ENCODE data around the gene RPS27. TPM values are rescaled to one million over a fixed set of nuclear protein-coding genes. Genes with fewer than 3 reads are reported as not detected.

RPS27 gene
- total RNA-seq, 1 experiment from 2014 or later: 2,544 TPM

DNA sequence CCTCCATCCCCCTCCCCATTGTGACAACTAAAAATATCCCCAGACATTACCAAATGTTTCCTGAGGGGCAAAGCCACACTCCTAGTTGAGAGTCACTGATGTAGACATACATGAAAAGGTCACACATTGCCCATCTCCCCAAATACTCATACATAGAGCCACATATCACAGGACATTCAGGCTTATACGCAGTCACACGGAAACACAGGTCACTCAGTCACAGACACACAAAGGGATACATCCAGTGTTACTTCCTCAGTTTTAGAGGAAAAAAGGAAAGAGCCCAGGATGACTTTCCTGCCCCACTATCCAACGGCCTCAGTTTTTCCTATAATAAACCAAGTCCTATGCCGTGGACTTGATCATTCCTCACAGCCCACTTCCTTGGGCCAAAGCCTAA, 29.1 kb upstream of the RPS27 start:
- intact Hi-C loops (cut with micrococcal nuclease): no loop called here
- Histone ChIP-seq H3K79me2 (ENCODE audit: low read length) (peaks cover 63% of the 10 kb centered on the region), H3K4me2 (ENCODE audit: low read length) (peak overlapping the region; percentile 98), H3K36me3 (ENCODE audit: low read depth, low read length) (no peaks in the 10 kb centered on the region; the same call in 1 of the 2 replicates), H3K4me1 (ENCODE audit: insufficient read depth, low read length) (peaks cover 43% of the 10 kb centered on the region), H3K9me2 (replicated peaks; ENCODE audit: low read length) (no peaks in the 10 kb centered on the region), H3F3A (ENCODE audit: low read length, unreplicated experiment) (peaks cover 7% of the 10 kb centered on the region), H4K20me1 (ENCODE audit: low read length) (peaks cover 6% of the 10 kb centered on the region; the same call in 1 of the 2 replicates), H3K27ac (ENCODE audit: low read length) (no peak overlapping the region), H2AFZ (ENCODE audit: low read length) (no peak overlapping the region), H3K4me3 (ENCODE audit: low read length) (peak overlapping the region; percentile 84), H3K9ac (ENCODE audit: low read length) (no peak overlapping the region), H3K9me3 (ENCODE audit: low read length) (no peaks in the 10 kb centered on the region), H3K27me3 (ENCODE audit: low read length) (no peaks in the 10 kb centered on the region)
- no peak for ATAC-seq
- ChIA-PET CTCF (no interaction called here), POLR2A (ENCODE audit: unreplicated experiment) (no interaction called here)
- DNase-seq: no peak
- TF ChIP-seq EZH2 (IDR thresholded peaks at IDR 0.05; ENCODE audit: low read length, unreplicated experiment) (no peak), EZH2phosphoT487 (IDR thresholded peaks at IDR 0.05; ENCODE audit: borderline replicate concordance, low read length) (no peak)
- TF ChIP-seq, protein P1, sequence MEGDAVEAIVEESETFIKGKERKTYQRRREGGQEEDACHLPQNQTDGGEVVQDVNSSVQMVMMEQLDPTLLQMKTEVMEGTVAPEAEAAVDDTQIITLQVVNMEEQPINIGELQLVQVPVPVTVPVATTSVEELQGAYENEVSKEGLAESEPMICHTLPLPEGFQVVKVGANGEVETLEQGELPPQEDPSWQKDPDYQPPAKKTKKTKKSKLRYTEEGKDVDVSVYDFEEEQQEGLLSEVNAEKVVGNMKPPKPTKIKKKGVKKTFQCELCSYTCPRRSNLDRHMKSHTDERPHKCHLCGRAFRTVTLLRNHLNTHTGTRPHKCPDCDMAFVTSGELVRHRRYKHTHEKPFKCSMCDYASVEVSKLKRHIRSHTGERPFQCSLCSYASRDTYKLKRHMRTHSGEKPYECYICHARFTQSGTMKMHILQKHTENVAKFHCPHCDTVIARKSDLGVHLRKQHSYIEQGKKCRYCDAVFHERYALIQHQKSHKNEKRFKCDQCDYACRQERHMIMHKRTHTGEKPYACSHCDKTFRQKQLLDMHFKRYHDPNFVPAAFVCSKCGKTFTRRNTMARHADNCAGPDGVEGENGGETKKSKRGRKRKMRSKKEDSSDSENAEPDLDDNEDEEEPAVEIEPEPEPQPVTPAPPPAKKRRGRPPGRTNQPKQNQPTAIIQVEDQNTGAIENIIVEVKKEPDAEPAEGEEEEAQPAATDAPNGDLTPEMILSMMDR (conservative IDR thresholded peaks at IDR 0.05; ENCODE audit: low read depth, low read length): no peak
- BruUV-seq (replicated peaks): no TSS peak

DNA sequence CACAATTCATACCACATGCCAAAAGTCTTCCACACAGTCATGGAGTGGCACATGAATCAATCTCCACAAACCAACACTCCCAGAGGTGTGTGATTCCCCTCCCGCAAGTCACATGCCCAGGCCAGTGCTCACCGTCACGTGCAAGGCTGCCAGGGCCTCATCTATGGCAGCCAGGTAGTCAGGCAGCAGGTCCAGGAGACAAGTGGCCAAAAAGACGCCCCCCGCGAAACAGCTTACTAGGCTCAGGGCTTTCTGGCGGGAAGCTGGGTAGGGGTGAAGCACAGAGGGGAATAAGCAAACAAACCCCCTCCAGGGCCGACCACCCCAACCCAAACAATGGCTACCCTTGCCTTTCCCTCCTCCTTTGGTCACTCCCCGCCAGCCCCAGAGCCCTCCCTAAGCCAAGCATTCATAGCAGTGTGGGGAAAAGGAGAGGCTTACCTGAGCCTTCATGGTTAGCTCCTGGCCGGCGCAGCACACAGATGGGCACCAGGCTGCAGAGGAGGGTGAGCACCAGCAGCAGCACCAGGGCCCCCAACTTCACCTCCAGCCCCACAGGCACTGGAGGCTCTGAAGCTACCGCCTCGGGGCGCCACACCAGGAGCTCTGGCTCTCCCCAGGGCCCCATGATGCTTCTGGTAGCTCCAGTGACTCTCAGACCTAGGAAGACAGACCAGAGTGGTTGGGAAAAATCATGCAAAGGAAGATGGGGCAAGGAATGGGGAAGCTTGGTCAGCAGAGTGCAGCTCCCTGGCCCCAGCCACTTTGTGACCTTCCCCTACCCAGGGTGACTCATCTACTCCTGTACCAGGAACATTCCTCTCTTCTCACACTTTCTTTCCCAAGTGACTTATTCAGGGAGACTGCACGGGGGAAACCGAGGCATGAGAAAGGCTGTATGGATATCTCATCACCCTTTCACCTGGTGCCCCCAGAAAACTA, 28.2 kb upstream of the RPS27 start:
- Histone ChIP-seq H3K79me2 (ENCODE audit: low read length) (peaks cover 57% of the 10 kb centered on the region), H3K4me2 (ENCODE audit: low read length) (peak overlapping the region; percentile 98), H3K27ac (ENCODE audit: low read length) (peak overlapping the region; percentile 64), H3K36me3 (ENCODE audit: low read depth, low read length) (no peaks in the 10 kb centered on the region; the same call in 1 of the 2 replicates), H3K9me2 (replicated peaks; ENCODE audit: low read length) (no peaks in the 10 kb centered on the region), H3F3A (ENCODE audit: low read length, unreplicated experiment) (peaks cover 7% of the 10 kb centered on the region), H3K27me3 (ENCODE audit: low read length) (no peaks in the 10 kb centered on the region), H3K4me1 (ENCODE audit: insufficient read depth, low read length) (peaks cover 36% of the 10 kb centered on the region), H2AFZ (ENCODE audit: low read length) (peak overlapping the region; percentile 87), H3K9ac (ENCODE audit: low read length) (peak overlapping the region; percentile 83), H4K20me1 (ENCODE audit: low read length) (no peaks in the 10 kb centered on the region), H3K4me3 (ENCODE audit: low read length) (peak overlapping the region; percentile 84), H3K9me3 (ENCODE audit: low read length) (no peaks in the 10 kb centered on the region)
- no TSS peak for BruUV-seq (replicated peaks)
- ChIA-PET POLR2A (ENCODE audit: unreplicated experiment) (no interaction called here), CTCF (interaction anchor here (1.4 to 1.5 kb wide), 2 partner anchors 15 to 23 kb away, joined by 4 to 5 read pairs; partner anchors contain the start of gene RAB13)
- peak; percentile 56 for DNase-seq
- intact Hi-C loops (cut with micrococcal nuclease): loop anchor here (1.0 kb wide), 1 partner anchor 24 kb away; the partner anchor contains the start of gene RAB13
- TF ChIP-seq, protein P1 (conservative IDR thresholded peaks at IDR 0.05; ENCODE audit: low read depth, low read length): no peak
- TF ChIP-seq EZH2 (IDR thresholded peaks at IDR 0.05; ENCODE audit: low read length, unreplicated experiment) (no peak), EZH2phosphoT487 (IDR thresholded peaks at IDR 0.05; ENCODE audit: borderline replicate concordance, low read length) (no peak)
- no peak for ATAC-seq
